Globus pallidus (tissue), 1 donor: Measurements from ENCODE around the gene C6orf15.
A peak's percentile ranks its signal among the peaks of the same experiment; 100 is the strongest.
"Not testable (repeated sequence)": the region's sequence is repeated elsewhere in the genome, so short reads cannot be mapped to it uniquely, and the experiment has no call there.

Experiments
- DNase-seq: peaks from one replicate; pipeline ENCODE4 v3.0.0-alpha.2; 2015; ENCODE audit warnings: low spot score

Gene C6orf15

DNA sequence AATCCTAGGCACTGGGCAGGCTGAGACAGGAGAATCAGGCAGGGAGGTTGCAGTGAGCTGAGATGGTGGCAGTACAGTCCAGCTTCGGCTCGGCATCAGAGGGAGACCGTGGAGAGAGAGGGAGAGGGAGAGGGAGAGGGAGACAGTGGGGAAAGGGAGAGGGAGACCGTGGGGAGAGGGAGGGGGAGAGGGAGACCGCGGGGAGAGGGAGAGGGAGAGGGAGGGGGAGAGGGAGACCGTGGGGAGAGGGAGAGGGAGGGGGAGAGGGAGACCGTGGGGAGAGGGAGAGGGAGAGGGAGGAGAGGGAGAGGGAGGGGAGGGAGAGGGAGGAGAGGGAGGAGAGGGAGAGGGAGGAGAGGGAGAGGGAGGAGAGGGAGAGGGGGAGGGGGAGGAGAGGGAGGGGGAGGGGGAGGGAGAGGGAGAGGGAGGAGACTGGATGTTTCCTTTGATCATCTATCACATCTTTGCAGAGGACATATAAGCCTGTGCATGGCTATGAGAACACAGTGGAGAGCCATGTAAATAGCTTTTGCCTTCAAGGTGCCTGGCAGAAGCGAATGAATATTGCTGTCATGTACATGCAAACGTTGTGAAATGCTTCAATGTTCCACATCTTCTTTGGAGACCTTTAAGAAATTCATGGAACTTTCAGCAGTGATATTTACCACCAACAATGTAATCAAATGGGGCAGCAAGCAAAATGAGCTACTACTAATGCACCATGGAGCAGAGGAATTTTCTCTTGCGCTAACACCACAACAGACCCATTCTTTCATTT lies 44.3 kb downstream of the C6orf15 start:
- DNase-seq: not testable (repeated sequence)

DNA sequence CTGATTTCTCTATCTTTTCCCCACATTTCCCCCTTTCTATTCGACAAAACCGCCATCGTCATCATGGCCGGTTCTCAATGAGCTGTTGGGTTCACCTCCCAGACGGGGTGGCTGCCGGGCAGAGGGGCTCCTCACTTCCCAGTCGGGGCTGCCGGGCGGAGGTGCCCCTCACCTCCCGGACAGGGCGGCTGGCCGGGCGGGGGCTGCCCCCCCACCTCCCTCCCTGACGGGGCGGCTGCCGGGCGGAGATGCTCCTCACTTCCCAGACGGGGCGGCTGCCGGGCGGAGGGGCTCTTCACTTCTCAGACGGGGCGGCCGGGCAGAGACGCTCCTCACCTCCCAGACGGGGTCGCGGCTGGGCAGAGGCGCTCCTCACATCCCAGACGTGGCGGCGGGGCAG lies 45.3 kb downstream of the C6orf15 start:
- DNase-seq: not testable (repeated sequence)

DNA sequence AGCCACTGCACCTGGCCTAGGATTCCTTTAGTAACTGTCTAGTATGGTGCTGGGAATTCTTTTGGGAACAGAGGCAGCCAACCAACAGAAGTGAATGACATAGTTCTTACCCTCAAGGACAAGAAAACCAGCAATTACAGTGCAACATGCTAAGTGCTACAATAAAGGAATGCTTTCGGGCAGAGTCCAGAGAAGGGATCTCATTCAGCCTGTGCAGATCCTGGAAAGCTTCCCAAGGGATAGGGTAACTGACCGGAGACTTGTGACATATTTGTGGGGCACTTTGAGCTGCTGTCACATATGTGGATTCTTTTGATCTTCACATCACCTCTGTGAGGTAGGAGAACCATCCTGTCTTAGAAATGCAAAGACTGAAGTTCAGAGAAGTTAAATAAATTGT lies 46.8 kb downstream of the C6orf15 start:
- peak; percentile 33 for DNase-seq

DNA sequence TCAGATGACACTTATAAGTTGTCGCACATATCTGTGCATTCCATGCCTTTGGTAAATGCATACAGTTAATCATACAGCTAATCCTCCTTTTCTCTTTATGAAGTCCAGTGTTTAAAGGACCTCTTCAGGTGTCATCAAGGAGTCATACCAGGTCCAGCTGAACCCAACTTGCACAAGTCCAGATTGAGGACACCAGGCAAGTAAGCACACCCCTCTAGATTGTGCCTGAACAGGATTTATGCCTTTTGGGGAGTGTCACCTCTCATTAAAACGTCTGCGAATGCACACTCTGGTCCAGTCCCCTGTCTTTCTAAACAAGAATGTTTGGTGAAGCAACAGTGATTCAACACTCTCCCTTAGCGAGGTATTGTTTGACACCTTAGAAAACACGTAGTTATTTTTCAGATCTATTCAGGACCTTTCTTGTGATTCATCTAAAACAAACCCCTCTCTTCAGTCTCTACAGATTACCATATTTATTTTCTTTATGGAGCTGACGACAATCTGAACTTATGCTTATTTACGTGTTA lies 48.4 kb downstream of the C6orf15 start:
- DNase-seq: no peak
